NB4 (cell line): ENCODE measurements around the gene ARHGAP21.

ENCODE experiments used
- DNase-seq: peaks from one replicate; pipeline ENCODE4 v3.0.0; 2010; ENCODE audit warnings: low read depth
- H3K4me3 ChIP-seq: one replicate; pipeline ENCODE4 v1.5.1; 2011; ENCODE audit warnings: mild to moderate bottlenecking, low read depth, low read length, moderate library complexity
- CTCF ChIP-seq: IDR thresholded peaks from one replicate; pipeline ENCODE4 v1.5.1; 2012; ENCODE audit warnings: low read depth, low read length
- MYC ChIP-seq: IDR thresholded peaks from 2 replicates; pipeline ENCODE4 v1.6.1; 2011; ENCODE audit warnings: low read depth, low read length
- POLR2A ChIP-seq: IDR thresholded peaks from 2 replicates; pipeline ENCODE4 v1.6.1; 2011; ENCODE audit warnings: mild to moderate bottlenecking; ENCODE audit not compliant: insufficient read length; ENCODE audit errors: extremely low read depth
- TF ChIP-seq, protein P1 (sequence below): IDR thresholded peaks from 2 replicates; pipeline ENCODE4 v1.6.1; 2011; ENCODE audit warnings: low read depth, low read length

The ARHGAP21 gene

DNA sequence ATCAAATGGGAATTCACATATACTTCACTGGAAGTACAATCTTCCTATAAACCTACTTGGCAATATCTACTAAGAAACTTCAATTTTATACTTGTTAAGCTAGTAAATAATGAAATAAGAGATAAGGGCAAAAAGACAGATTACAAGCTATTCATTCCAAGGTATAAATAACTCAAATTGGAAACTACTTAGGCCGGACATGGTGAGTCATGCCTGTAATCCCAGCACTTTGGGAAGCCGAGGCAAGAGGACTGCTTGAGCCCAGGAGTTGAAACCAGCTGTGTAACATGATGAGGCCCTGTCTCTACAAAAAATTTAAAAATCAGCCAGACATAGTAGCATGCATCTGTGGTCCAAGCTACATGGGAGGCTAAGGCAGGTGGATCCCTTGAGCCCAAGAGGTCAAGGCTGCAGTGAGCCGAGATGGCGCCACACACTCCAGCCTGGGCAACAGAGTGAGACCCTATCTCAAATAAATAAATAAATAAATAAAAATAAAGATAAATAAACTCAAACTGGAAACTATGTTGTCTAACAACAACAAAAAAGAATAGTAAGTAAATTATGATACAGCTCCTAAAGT is 37.6 kb downstream of the ARHGAP21 start:
- TF ChIP-seq CTCF (no peak), POLR2A (no peak), MYC (no peak)
- TF ChIP-seq, protein P1, sequence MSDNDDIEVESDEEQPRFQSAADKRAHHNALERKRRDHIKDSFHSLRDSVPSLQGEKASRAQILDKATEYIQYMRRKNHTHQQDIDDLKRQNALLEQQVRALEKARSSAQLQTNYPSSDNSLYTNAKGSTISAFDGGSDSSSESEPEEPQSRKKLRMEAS, result no peak
- DNase-seq, result no peak

GRCh38 chr10:24683554-24683953 is 40.1 kb downstream of the ARHGAP21 start:
- TF ChIP-seq POLR2A, result no peak
- TF ChIP-seq MYC, result no peak
- TF ChIP-seq, protein P1, result no peak
- TF ChIP-seq CTCF, result no peak
- DNase-seq, result no peak
- no peak overlapping the region for H3K4me3 ChIP-seq

More for the DNA sequence above, 37.6 kb downstream of the ARHGAP21 start:
- H3K4me3 ChIP-seq, result no peak overlapping the region

DNA sequence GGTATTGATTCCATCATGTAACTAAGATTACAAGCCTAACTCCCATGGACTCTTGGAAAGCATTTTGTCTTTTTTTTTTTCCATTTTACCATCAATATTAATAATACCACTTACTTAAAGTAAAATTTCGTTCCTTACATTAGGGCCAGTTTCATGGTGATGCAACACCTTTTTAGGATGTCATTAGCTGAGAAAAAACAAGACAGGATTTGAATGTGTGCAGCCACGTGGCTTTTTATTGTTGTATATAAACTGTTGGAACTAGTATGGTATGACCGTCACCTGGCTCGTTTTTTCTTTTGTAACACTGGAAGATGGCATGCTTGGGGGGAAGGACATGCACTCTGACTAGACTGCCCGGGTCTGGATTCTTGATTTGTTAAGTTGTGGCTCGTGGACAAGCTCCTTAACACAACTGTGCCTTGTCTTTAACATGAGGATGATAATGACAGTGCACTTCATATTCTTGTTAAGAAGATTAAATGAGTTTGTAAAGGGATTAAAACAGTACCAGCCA is 42.1 kb downstream of the ARHGAP21 start:
- no peak for DNase-seq
- no peak overlapping the region for H3K4me3 ChIP-seq
- no peak for TF ChIP-seq MYC
- TF ChIP-seq CTCF, result no peak
- no peak for TF ChIP-seq POLR2A
- TF ChIP-seq, protein P1, result no peak

DNA sequence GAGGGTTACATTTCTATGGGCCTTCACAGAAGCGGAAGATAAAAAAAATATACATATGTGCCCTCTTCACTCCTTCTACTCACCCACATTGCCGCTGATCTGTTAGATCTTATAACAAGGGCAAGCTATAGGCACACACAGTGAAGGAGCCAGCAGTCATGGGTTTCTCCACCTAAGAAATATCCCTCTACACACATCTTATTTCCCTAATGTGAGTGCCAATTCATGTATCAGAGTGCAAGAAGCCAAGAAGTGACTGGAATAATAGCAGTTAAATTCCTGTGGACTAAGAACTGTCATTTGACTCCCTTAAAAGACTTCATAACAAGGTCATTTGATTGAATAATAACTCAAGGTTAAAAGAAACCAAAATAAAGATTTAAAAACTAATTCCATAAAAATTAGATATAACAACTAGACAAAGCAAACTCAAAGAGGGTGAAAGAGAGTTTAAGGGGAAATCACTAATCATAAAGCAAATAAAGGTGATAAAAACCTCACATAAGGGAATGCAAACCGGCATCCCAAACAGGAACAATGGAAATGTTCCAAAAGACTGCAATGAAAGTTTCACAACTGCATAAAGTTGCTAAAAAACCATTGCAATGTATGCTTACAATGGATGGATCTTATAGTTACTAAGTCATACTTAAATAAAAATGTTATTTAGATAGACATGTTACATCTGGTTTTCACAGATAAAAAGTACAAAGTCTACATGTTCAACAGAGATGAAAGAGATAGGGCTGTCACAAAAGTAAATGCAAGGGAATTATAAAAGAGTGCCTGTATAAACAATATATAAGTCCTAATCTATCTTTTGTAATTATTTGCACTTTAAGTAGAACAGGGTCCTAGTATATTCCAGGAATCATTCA is 42.8 kb downstream of the ARHGAP21 start:
- no peak for DNase-seq
- H3K4me3 ChIP-seq, result no peak overlapping the region
- TF ChIP-seq CTCF, result no peak
- no peak for TF ChIP-seq POLR2A
- TF ChIP-seq MYC, result no peak
- TF ChIP-seq, protein P1, result no peak

DNA sequence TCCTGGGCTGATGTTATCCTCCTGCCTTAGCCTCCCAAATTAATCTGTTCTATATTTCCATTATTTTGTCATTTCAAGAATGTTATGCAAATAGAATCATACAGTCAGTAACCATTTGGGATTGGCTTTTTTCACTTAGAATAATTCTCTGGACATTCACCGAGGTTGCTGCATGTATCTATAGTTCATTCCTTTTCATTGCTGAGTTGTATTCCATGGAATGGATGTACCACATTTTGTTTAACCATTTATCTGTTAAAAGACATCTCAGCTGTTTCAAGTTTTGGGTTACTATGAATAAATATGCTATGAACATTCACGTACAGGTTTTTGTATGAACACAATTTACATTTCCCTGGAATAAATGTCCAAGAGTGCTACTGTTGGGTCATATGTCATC is 44.9 kb downstream of the ARHGAP21 start:
- no peak for TF ChIP-seq CTCF
- TF ChIP-seq, protein P1, result no peak
- TF ChIP-seq POLR2A, result no peak
- no peak for TF ChIP-seq MYC
- DNase-seq, result no peak

More for the DNA sequence above, 44.9 kb downstream of the ARHGAP21 start:
- H3K4me3 ChIP-seq, result no peak overlapping the region
